Measurements from ENCODE around the gene TP53I13.

- TF ChIP-seq CTCF (IDR thresholded peaks at IDR 0.05) (no peak), POLR2A (IDR thresholded peaks at IDR 0.05) (no peak), EP300 (IDR thresholded peaks at IDR 0.05) (no peak)
These were observed 13.2 kb downstream of the TP53I13 start for GRCh38 chr17:29581583-29582253.

Data from tibial nerve (tissue), 4 donors.